Left renal pelvis (tissue), 4 donors: ENCODE measurements around the gene CCDC81. TPM values are rescaled to one million over a fixed set of nuclear protein-coding genes. Genes with fewer than 3 reads are reported as not detected.

ENCODE experiments used
- DNase-seq, 4 donors: peaks; one replicate each; pipeline ENCODE4 v3.0.0-alpha.2; 2013; ENCODE audit warnings: low read depth in 4 of 4, low spot score in 3 of 4
- polyA plus RNA-seq, 4 donors: library from polyadenylated mRNA; unstranded; fragments of 120-200 nt; gene quantifications; one replicate each; pipeline ENCODE4 v1.2.1, GENCODE V29; 2013; ENCODE audit not compliant: insufficient read length in 4 of 4

Gene CCDC81
- polyA plus RNA-seq, 4 donors, result 1.3 to 1.9 (median 1.5) TPM

GRCh38 chr11:86460461-86461385 lies 86.0 kb downstream of the CCDC81 start:
- DNase-seq, result no peak

GRCh38 chr11:86461892-86462291 lies 87.2 kb downstream of the CCDC81 start:
- DNase-seq, result no peak

- DNase-seq, result no peak
Observed at GRCh38 chr11:86463120-86463519, 88.4 kb downstream of the CCDC81 start.

- no peak for DNase-seq
Observed at GRCh38 chr11:86463955-86464354, 89.3 kb downstream of the CCDC81 start.

- DNase-seq, result no peak
Observed at GRCh38 chr11:86464509-86465221, 90.0 kb downstream of the CCDC81 start.

- no peak for DNase-seq
Observed at GRCh38 chr11:86468169-86468568, 93.5 kb downstream of the CCDC81 start.

GRCh38 chr11:86469491-86470388 lies 95.1 kb downstream of the CCDC81 start:
- no peak for DNase-seq

Other genes starting within 250 kb of the CCDC81 start
- 10 to 100 TPM; 32.7 to 48.1 (median 41.4) TPM for gene EED, start 130.1 kb upstream of the CCDC81 start, polyA plus RNA-seq
- 10 to 100 TPM; 49.2 to 53.9 (median 51.5) TPM for gene HIKESHI, start 72.6 kb upstream of the CCDC81 start, polyA plus RNA-seq